Ovary (tissue), 9 donors: ENCODE data around the gene C4orf33. TPM values are rescaled to one million over a fixed set of nuclear protein-coding genes. Genes with fewer than 3 reads are reported as not detected.

Source experiments
- DNase-seq, 5 donors: peaks; one replicate each; pipeline ENCODE4 v3.0.0-alpha.2; 2019 to 2020
- H3K27ac ChIP-seq, 2 donors: fragments of 200-600 bp; one replicate each; pipeline versions ENCODE4 v1.5.1 to v1.8.0; 2019 to 2022
- H3K27me3 ChIP-seq: fragments of 200-600 bp; one replicate; pipeline ENCODE4 v1.8.0; 2022
- H3K36me3 ChIP-seq: fragments of 200-600 bp; sonication (generic); one replicate; pipeline ENCODE4 v1.5.1; 2019
- H3K4me1 ChIP-seq: one replicate; pipeline ENCODE4 v1.8.1; 2013; ENCODE audit warnings: mild to moderate bottlenecking, moderate library complexity; ENCODE audit not compliant: insufficient read depth
- H3K4me3 ChIP-seq: fragments of 200-600 bp; sonication (generic); one replicate; pipeline ENCODE4 v1.5.1; 2017
- H3K9me3 ChIP-seq, 2 donors: fragments of 200-600 bp in 1 of 2; sonication (generic) in 1 of 2; one replicate each; pipeline versions ENCODE4 v1.5.1 to v1.8.1; 2013 to 2019; ENCODE audit warnings: mild to moderate bottlenecking in 1 of 2, moderate library complexity in 1 of 2
- CTCF ChIP-seq, 3 donors: fragments of 450-650 bp in 2 of 3; fragments of 200-600 bp in 1 of 3; IDR thresholded peaks; one replicate each; pipeline versions ENCODE4 v1.5.1 to v1.8.0; 2016 to 2022; ENCODE audit warnings: antibody characterized with exemption in 3 of 3, mild to moderate bottlenecking in 1 of 3
- EP300 ChIP-seq: sonication (generic); formaldehyde crosslinking; IDR thresholded peaks from one replicate; pipeline ENCODE4 v1.6.1; 2017; ENCODE audit warnings: antibody characterized with exemption
- POLR2A ChIP-seq: fragments of 450-650 bp; IDR thresholded peaks from one replicate; pipeline ENCODE4 v1.6.1; 2017; ENCODE audit warnings: antibody characterized with exemption, mild to moderate bottlenecking, moderate library complexity
- WGBS, 3 donors: extraction: QIAGEN DNeasy Blood & Tissue Kit in 1 of 3; methylation state at CpG; one replicate each; pipeline versions ENCODE4 v1.1.5 to v1.1.7; 2013 to 2017; 5-methylcytosine and 5-hydroxymethylcytosine counted together
- intact Hi-C, 4 donors: fragments of 100-400 bp; cut with DNase I; formaldehyde crosslinking; loops; one replicate each; pipeline versions ENCODE4 v1.11.0 to v1.15.1; 2022 to 2023
- polyA plus RNA-seq, 2 donors: library from polyadenylated mRNA; stranded (reverse); fragments of 200-250 nt in 1 of 2; fragments of 350-450 nt in 1 of 2; fragmentation: Illumina TruSeq in 1 of 2; extraction: RNeasy Lipid Tissue Mini Kit (QIAGEN cat#74804) in 1 of 2; gene quantifications; one replicate each; pipeline ENCODE4 v1.2.3, GENCODE V29; 2013 to 2014
- total RNA-seq, 7 donors: library from RNA; depleted of rRNA in 2 of 7; stranded (reverse); fragments of >200 nt in 2 of 7; fragmentation: NEBNext Ultra II Directional in 3 of 7; extraction: Animal tissue kit (Norgen Biotek cat#: 25700) in 3 of 7; gene quantifications; one replicate each; pipeline versions ENCODE4 v1.1.0 to v1.2.4, GENCODE V29; 2016 to 2023
- donor health status: DM: no; HTN: no; CAD: no; lungs with moderate emphysema.
- donor health status: DM: no; HTN: no; CAD: no.
- donor health status: Bipolar disorder and iron deficiency.
- donor health status: DM: yes; HTN: yes; CAD: no.
- donor health status: DM: no; HTN: no; CAD: no.
- donor health status: DM: yes; HTN: yes; CAD: no.

Gene C4orf33
- total and polyA plus RNA-seq, 9 donors: 3.7 to 22.7 (median 9.7) TPM

GRCh38 chr4:129148892-129149291 lies 52.9 kb downstream of the C4orf33 start:
- Histone ChIP-seq H3K4me3 (no peak overlapping the region), H3K9me3 (no peaks in the 10 kb centered on the region), H3K27me3 (no peaks in the 10 kb centered on the region), H3K27ac (no peak overlapping the region), H3K4me1 (no peaks in the 10 kb centered on the region), H3K36me3 (no peaks in the 10 kb centered on the region)
- intact Hi-C loops: no loop called here
- no peak for DNase-seq
- 82 to 89% (median 86%) methylated on average over 2 of the region's 2 CpGs for WGBS, 3 donors
- no peak for TF ChIP-seq CTCF (IDR thresholded peaks at IDR 0.05)
- no peak for TF ChIP-seq POLR2A
- no peak for TF ChIP-seq EP300

- DNase-seq: no peak
- Histone ChIP-seq H3K27me3 (no peaks in the 10 kb centered on the region), H3K27ac (no peak overlapping the region), H3K9me3 (no peaks in the 10 kb centered on the region), H3K36me3 (no peaks in the 10 kb centered on the region), H3K4me3 (no peak overlapping the region), H3K4me1 (no peaks in the 10 kb centered on the region)
- WGBS, 3 donors: 18 to 34% (median 19%) methylated on average over 1 of the region's 1 CpG
- TF ChIP-seq POLR2A (no peak), CTCF (IDR thresholded peaks at IDR 0.05) (no peak), EP300 (no peak)
- intact Hi-C loops: no loop called here
Observed at GRCh38 chr4:129149906-129150305, 54.0 kb downstream of the C4orf33 start.

- Histone ChIP-seq H3K4me1 (no peaks in the 10 kb centered on the region), H3K27me3 (no peaks in the 10 kb centered on the region), H3K27ac (no peak overlapping the region), H3K9me3 (no peaks in the 10 kb centered on the region), H3K36me3 (no peaks in the 10 kb centered on the region), H3K4me3 (no peak overlapping the region)
- 64 to 78% (median 67%) methylated on average over 2 of the region's 2 CpGs for WGBS, 3 donors
- DNase-seq: no peak
- intact Hi-C loops: no loop called here
- TF ChIP-seq EP300: no peak
- TF ChIP-seq CTCF (IDR thresholded peaks at IDR 0.05): no peak
- no peak for TF ChIP-seq POLR2A
Observed at GRCh38 chr4:129152350-129152749, 56.4 kb downstream of the C4orf33 start.

GRCh38 chr4:129153700-129154099 lies 57.7 kb downstream of the C4orf33 start:
- H3K27ac ChIP-seq: no peak overlapping the region
- WGBS, 3 donors: 35 to 100% (median 92%) methylated on average over 1 of the region's 1 CpG
- no peaks in the 10 kb centered on the region for H3K4me1 ChIP-seq
- H3K27me3 ChIP-seq: no peaks in the 10 kb centered on the region
- TF ChIP-seq EP300 (no peak), POLR2A (no peak), CTCF (IDR thresholded peaks at IDR 0.05) (no peak)
- intact Hi-C loops: no loop called here
- H3K36me3 ChIP-seq: no peaks in the 10 kb centered on the region
- no peak overlapping the region for H3K4me3 ChIP-seq
- H3K9me3 ChIP-seq: no peaks in the 10 kb centered on the region
- DNase-seq: no peak

GRCh38 chr4:129162450-129162849 lies 66.5 kb downstream of the C4orf33 start:
- intact Hi-C loops: no loop called here

More at GRCh38 chr4:129162450-129162849, 66.5 kb downstream of the C4orf33 start:
- Histone ChIP-seq H3K4me1 (no peaks in the 10 kb centered on the region), H3K36me3 (no peaks in the 10 kb centered on the region), H3K27me3 (no peaks in the 10 kb centered on the region), H3K9me3 (no peaks in the 10 kb centered on the region), H3K27ac (no peak overlapping the region), H3K4me3 (no peak overlapping the region)
- no peak for TF ChIP-seq POLR2A
- TF ChIP-seq EP300: no peak
- TF ChIP-seq CTCF (IDR thresholded peaks at IDR 0.05): no peak
- no peak for DNase-seq
